ENCODE measurements around the gene TNFSF4.
"Not testable (repeated sequence)": the region's sequence is repeated elsewhere in the genome, so short reads cannot be mapped to it uniquely, and the experiment has no call there.

TNFSF4 gene

GRCh38 chr1:173161510-173162221 is 45.5 kb downstream of the TNFSF4 start:
- DNase-seq = no peak

GRCh38 chr1:173153964-173154363 is 53.2 kb downstream of the TNFSF4 start:
- DNase-seq = not testable (repeated sequence)

- no peak for DNase-seq
Observed at GRCh38 chr1:173153503-173153902, 53.6 kb downstream of the TNFSF4 start.

GRCh38 chr1:173152598-173152997 is 54.5 kb downstream of the TNFSF4 start:
- DNase-seq = no peak

- DNase-seq = no peak
Observed at GRCh38 chr1:173150795-173151194, 56.3 kb downstream of the TNFSF4 start.

GRCh38 chr1:173149887-173150286 is 57.2 kb downstream of the TNFSF4 start:
- DNase-seq = no peak

DNA sequence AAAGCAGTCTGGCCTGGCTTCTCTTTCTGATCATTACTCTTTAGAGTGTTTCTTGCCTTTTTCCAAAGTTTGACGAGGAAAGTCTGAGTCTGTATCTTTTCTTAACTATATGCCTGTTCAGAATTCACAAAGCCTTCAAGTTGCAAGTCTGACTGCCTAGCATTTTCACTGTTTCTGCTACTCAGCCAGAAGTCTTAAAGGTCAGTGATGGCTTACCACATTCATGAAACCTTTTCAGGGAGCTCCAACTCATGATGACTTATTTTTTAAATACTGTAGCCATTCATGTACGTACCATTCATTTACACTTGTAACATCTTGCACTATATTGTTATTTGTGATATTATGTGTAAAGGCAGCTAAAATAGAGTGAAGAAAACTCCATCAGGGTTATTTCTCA is 58.2 kb downstream of the TNFSF4 start:
- DNase-seq = no peak

GRCh38 chr1:173148545-173148944 is 58.6 kb downstream of the TNFSF4 start:
- no peak for DNase-seq

GRCh38 chr1:173140733-173141132 is 66.4 kb downstream of the TNFSF4 start:
- DNase-seq = no peak

DNA sequence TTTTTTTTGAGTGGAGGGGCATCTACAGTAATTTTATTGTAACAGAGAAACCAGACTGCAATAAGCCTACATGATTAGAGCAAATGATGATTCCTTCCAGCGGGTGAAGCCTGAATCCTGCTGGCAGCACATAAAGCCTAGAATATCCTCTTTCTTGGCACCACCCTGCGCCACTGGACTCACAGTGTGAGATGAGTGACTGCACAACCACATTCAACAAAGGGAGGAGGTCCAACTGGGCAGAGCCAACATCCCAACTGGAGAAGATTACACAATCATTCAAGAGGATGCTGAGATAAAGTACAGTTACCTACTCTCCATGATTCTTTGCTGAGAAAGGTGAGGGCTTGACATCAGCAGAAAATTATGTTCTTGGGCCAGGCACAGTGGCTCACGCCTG is 67.4 kb downstream of the TNFSF4 start:
- DNase-seq = no peak

DNA sequence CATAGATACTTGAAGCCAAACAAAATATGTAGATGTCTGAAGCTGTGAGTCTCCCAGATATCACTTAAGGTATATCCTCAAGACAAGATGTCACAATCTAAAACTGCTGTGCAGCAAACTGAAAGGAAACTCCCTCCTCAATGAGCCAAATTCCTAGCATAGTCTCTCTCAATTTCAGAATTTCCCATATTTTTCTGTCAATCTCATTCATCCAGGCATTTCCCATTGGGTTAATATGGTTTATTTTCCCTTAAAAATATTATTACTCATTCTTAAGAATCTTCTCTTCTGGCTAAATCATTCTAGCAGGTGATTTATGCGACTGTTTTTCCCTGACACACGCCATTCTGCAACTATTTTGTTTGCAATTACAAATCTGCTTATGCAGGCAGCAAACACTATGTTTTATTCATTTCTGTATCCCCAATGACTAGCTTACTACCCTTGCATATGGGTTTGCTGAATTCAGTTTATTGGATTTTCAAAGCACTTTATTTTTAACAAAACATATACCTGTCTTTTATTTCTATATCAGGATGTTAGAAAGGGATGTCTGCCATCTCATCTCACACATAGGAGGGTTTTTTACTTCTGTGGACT is 69.9 kb downstream of the TNFSF4 start:
- no peak for DNase-seq

GRCh38 chr1:173134800-173135199 is 72.3 kb downstream of the TNFSF4 start:
- no peak for DNase-seq

DNA sequence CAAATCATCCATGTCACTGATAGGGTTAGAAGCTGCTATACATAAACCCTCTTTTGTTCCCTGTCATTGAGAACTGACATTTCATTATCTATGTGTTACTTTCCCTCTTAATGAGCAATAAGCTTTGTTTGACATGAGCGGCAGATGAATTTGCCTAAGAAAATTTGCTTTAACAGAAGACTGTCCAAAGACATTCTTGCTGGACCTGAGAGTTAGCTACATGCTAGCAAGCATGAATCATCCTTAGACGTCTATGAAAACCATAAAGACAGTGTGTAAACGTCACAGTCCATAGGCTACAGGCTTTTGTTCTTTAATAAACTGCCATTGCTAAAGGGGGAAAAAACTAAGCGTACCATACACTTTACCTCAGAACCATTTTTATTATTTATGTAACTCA is 73.1 kb downstream of the TNFSF4 start:
- DNase-seq = no peak
